Measurements from ENCODE around the gene TP73. TPM values are rescaled to one million over a fixed set of nuclear protein-coding genes. Genes with fewer than 3 reads are reported as not detected.

The TP73 gene
- total RNA-seq, 1 experiment from 2014 or later = 10.0 TPM

GRCh38 chr1:3683992-3684391 is 31.7 kb downstream of the TP73 start:
- no peaks in the 10 kb centered on the region for H3K36me3 ChIP-seq (ENCODE audit: insufficient read depth, low read length, poor library complexity, severe bottlenecking)
- ChIA-PET POLR2A (ENCODE audit: low non-redundant PET) (no interaction called here), CTCF (no interaction called here)
- BruUV-seq (replicated peaks) = no TSS peak
- no peak for DNase-seq (ENCODE audit: low spot score)
- TF ChIP-seq, protein P1, sequence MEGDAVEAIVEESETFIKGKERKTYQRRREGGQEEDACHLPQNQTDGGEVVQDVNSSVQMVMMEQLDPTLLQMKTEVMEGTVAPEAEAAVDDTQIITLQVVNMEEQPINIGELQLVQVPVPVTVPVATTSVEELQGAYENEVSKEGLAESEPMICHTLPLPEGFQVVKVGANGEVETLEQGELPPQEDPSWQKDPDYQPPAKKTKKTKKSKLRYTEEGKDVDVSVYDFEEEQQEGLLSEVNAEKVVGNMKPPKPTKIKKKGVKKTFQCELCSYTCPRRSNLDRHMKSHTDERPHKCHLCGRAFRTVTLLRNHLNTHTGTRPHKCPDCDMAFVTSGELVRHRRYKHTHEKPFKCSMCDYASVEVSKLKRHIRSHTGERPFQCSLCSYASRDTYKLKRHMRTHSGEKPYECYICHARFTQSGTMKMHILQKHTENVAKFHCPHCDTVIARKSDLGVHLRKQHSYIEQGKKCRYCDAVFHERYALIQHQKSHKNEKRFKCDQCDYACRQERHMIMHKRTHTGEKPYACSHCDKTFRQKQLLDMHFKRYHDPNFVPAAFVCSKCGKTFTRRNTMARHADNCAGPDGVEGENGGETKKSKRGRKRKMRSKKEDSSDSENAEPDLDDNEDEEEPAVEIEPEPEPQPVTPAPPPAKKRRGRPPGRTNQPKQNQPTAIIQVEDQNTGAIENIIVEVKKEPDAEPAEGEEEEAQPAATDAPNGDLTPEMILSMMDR (conservative IDR thresholded peaks at IDR 0.05; ENCODE audit: low read depth, low read length) = no peak
- TF ChIP-seq EZH2 (IDR thresholded peaks at IDR 0.05; ENCODE audit: borderline replicate concordance, low read depth, low read length, poor library complexity, severe bottlenecking) = no peak
- no peak overlapping the region for H3K4me3 ChIP-seq (ENCODE audit: low read depth, low read length, poor library complexity, severe bottlenecking)
- H3K9me3 ChIP-seq (ENCODE audit: low read depth, low read length, poor library complexity, severe bottlenecking) = no peaks in the 10 kb centered on the region
- no peaks in the 10 kb centered on the region for H3K27me3 ChIP-seq (replicated peaks; ENCODE audit: insufficient read depth, low read depth, low read length, poor library complexity)
- intact Hi-C loops (cut with micrococcal nuclease; ENCODE audit: unreplicated experiment) = no loop called here
- H3K27ac ChIP-seq (ENCODE audit: low read depth, low read length, poor library complexity, severe bottlenecking) = no peak overlapping the region
- H3K4me1 ChIP-seq (ENCODE audit: insufficient read depth, low read length, poor library complexity, severe bottlenecking) = peaks cover 3% of the 10 kb centered on the region

- no peaks in the 10 kb centered on the region for H3K36me3 ChIP-seq (ENCODE audit: insufficient read depth, low read length, poor library complexity, severe bottlenecking)
- H3K27ac ChIP-seq (ENCODE audit: low read depth, low read length, poor library complexity, severe bottlenecking) = no peak overlapping the region
- no TSS peak for BruUV-seq (replicated peaks)
- TF ChIP-seq, protein P1 (conservative IDR thresholded peaks at IDR 0.05; ENCODE audit: low read depth, low read length) = no peak
- no peak for TF ChIP-seq EZH2 (IDR thresholded peaks at IDR 0.05; ENCODE audit: borderline replicate concordance, low read depth, low read length, poor library complexity, severe bottlenecking)
- ChIA-PET POLR2A (ENCODE audit: low non-redundant PET) (no interaction called here), CTCF (no interaction called here)
- H3K9me3 ChIP-seq (ENCODE audit: low read depth, low read length, poor library complexity, severe bottlenecking) = no peaks in the 10 kb centered on the region
- H3K4me1 ChIP-seq (ENCODE audit: insufficient read depth, low read length, poor library complexity, severe bottlenecking) = peaks cover 8% of the 10 kb centered on the region
- no peaks in the 10 kb centered on the region for H3K27me3 ChIP-seq (replicated peaks; ENCODE audit: insufficient read depth, low read depth, low read length, poor library complexity)
- DNase-seq (ENCODE audit: low spot score) = no peak
- intact Hi-C loops (cut with micrococcal nuclease; ENCODE audit: unreplicated experiment) = no loop called here
- no peak overlapping the region for H3K4me3 ChIP-seq (ENCODE audit: low read depth, low read length, poor library complexity, severe bottlenecking)
Measured at GRCh38 chr1:3685222-3685621, 32.9 kb downstream of the TP73 start.

DNA sequence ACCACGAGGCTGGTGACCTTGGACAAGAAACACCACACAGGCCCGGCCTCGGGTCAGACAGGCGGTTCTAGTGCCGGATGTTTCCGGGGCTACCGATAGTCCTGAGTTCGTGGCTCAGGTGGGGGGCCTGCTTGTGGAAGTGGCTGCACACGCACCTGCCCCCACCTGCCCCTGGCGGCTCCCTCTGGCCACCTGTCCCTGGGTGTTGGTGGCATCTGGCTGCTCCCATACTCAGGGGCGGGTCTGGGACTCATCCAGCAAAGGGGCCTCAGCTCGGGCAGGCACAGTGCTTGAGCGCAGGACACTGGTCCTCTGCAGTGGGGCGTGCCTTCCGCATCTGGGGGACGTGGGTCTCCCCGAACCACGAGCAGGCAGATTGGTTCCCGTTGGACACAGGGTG is 33.6 kb downstream of the TP73 start:
- BruUV-seq (replicated peaks) = no TSS peak
- Histone ChIP-seq H3K9me3 (ENCODE audit: low read depth, low read length, poor library complexity, severe bottlenecking) (no peaks in the 10 kb centered on the region), H3K36me3 (ENCODE audit: insufficient read depth, low read length, poor library complexity, severe bottlenecking) (no peaks in the 10 kb centered on the region), H3K4me1 (ENCODE audit: insufficient read depth, low read length, poor library complexity, severe bottlenecking) (peaks cover 8% of the 10 kb centered on the region), H3K27ac (ENCODE audit: low read depth, low read length, poor library complexity, severe bottlenecking) (no peak overlapping the region), H3K27me3 (replicated peaks; ENCODE audit: insufficient read depth, low read depth, low read length, poor library complexity) (no peaks in the 10 kb centered on the region), H3K4me3 (ENCODE audit: low read depth, low read length, poor library complexity, severe bottlenecking) (no peak overlapping the region)
- ChIA-PET POLR2A (ENCODE audit: low non-redundant PET) (interaction anchor here (0.6 kb wide), 1 partner anchor 110 kb away, joined by 3 read pairs; no protein-coding TSS in a partner anchor), CTCF (no interaction called here)
- no peak for TF ChIP-seq EZH2 (IDR thresholded peaks at IDR 0.05; ENCODE audit: borderline replicate concordance, low read depth, low read length, poor library complexity, severe bottlenecking)
- TF ChIP-seq, protein P1 (conservative IDR thresholded peaks at IDR 0.05; ENCODE audit: low read depth, low read length) = no peak
- intact Hi-C loops (cut with micrococcal nuclease; ENCODE audit: unreplicated experiment) = no loop called here
- DNase-seq (ENCODE audit: low spot score) = no peak

All from A673 (cell line).